Mesenchymal stem cell (in vitro differentiated cells and primary cell): Measurements from ENCODE around the gene CLCN4.

Experiments
- DNase-seq: peaks from one replicate; pipeline ENCODE4 v3.0.0-alpha.2; 2013
- H2AFZ ChIP-seq: one replicate; pipeline ENCODE4 v1.6.1; 2013; ENCODE audit warnings: low read depth, mild to moderate bottlenecking, control low read depth, inconsistent platforms, low read length, moderate library complexity
- H2AK5ac ChIP-seq: 2 replicates; pipeline ENCODE4 v1.6.1; 2013; ENCODE audit warnings: low read length, moderate library complexity, mild to moderate bottlenecking, inconsistent platforms; ENCODE audit not compliant: severe bottlenecking
- H2BK120ac ChIP-seq: one replicate; pipeline ENCODE4 v1.6.1; 2013; ENCODE audit warnings: low read depth, mild to moderate bottlenecking, inconsistent platforms, low read length, moderate library complexity
- H2BK12ac ChIP-seq, 2 experiments: one replicate each; pipeline ENCODE4 v1.6.1; 2013; ENCODE audit warnings: inconsistent platforms in 2 of 2, low read length in 2 of 2, mild to moderate bottlenecking in 2 of 2, moderate library complexity in 2 of 2, control low read depth in 1 of 2
- H2BK15ac ChIP-seq: one replicate; pipeline ENCODE4 v1.6.1; 2013; ENCODE audit warnings: mild to moderate bottlenecking, low read depth, inconsistent platforms; ENCODE audit not compliant: poor library complexity, severe bottlenecking
- H2BK5ac ChIP-seq: 2 replicates; pipeline ENCODE4 v1.6.1; 2013; ENCODE audit warnings: low read depth, mild to moderate bottlenecking, low read length, control low read depth, inconsistent platforms; ENCODE audit not compliant: poor library complexity, severe bottlenecking
- H3K14ac ChIP-seq, 2 experiments: one replicate each; pipeline ENCODE4 v1.6.1; 2013; ENCODE audit warnings: inconsistent platforms in 2 of 2, low read length in 2 of 2, control low read depth in 1 of 2, mild to moderate bottlenecking in 1 of 2, moderate library complexity in 1 of 2
- H3K18ac ChIP-seq, 2 experiments: one replicate each; pipeline ENCODE4 v1.6.1; 2013; ENCODE audit warnings: inconsistent platforms in 2 of 2, low read length in 2 of 2, control low read depth in 1 of 2, low read depth in 1 of 2, mild to moderate bottlenecking in 1 of 2
- H3K23ac ChIP-seq, 2 experiments: one replicate each; pipeline ENCODE4 v1.6.1; 2013; ENCODE audit warnings: inconsistent platforms in 2 of 2, low read length in 2 of 2, mild to moderate bottlenecking in 2 of 2, moderate library complexity in 2 of 2, control low read depth in 1 of 2
- H3K27ac ChIP-seq: 2 replicates; pipeline ENCODE4 v1.5.1; 2013; ENCODE audit warnings: mild to moderate bottlenecking, moderate library complexity, low read length, control low read depth, inconsistent platforms; ENCODE audit not compliant: poor library complexity, severe bottlenecking
- H3K27me3 ChIP-seq, 2 experiments: 2 replicates each; pipeline versions ENCODE4 v1.6.1 to v1.7.0; 2013; ENCODE audit warnings: low read length in 2 of 2, mild to moderate bottlenecking in 2 of 2, moderate library complexity in 2 of 2, control low read depth in 1 of 2, inconsistent platforms in 1 of 2; ENCODE audit not compliant: control insufficient read depth in 1 of 2, insufficient read depth in 1 of 2
- H3K36me3 ChIP-seq, 2 experiments: 2 replicates each; pipeline versions ENCODE4 v1.6.1 to v1.7.0; 2013; ENCODE audit warnings: low read length in 2 of 2, control low read depth in 1 of 2, inconsistent platforms in 1 of 2, low read depth in 1 of 2, mild to moderate bottlenecking in 1 of 2; ENCODE audit not compliant: insufficient read depth in 2 of 2, control insufficient read depth in 1 of 2
- H3K4ac ChIP-seq, 2 experiments: one replicate each; pipeline ENCODE4 v1.6.1; 2013; ENCODE audit warnings: inconsistent platforms in 2 of 2, low read length in 2 of 2, mild to moderate bottlenecking in 2 of 2, moderate library complexity in 2 of 2, control low read depth in 1 of 2, low read depth in 1 of 2
- H3K4me1 ChIP-seq: 2 replicates; pipeline ENCODE4 v1.6.1; 2013; ENCODE audit warnings: low read depth, low read length, control low read depth; ENCODE audit not compliant: control insufficient read depth, insufficient read depth
- H3K4me2 ChIP-seq: 2 replicates; pipeline ENCODE4 v1.6.1; 2013; ENCODE audit warnings: low read length, mild to moderate bottlenecking, inconsistent platforms; ENCODE audit not compliant: poor library complexity, severe bottlenecking
- H3K4me3 ChIP-seq, 2 experiments: 2 replicates each; pipeline versions ENCODE4 v1.5.1 to v1.7.0; 2013; ENCODE audit warnings: low read length in 2 of 2, mild to moderate bottlenecking in 2 of 2, control low read depth in 1 of 2, low read depth in 1 of 2; ENCODE audit not compliant: insufficient read depth in 1 of 2
- H3K79me1 ChIP-seq: replicated peaks from 2 replicates; pipeline ENCODE4 v1.6.1; 2013; ENCODE audit warnings: mild to moderate bottlenecking, control low read depth, low read length, inconsistent platforms; ENCODE audit not compliant: poor library complexity, severe bottlenecking
- H3K9ac ChIP-seq: 2 replicates; pipeline ENCODE4 v1.7.0; 2013; ENCODE audit warnings: mild to moderate bottlenecking, low read length, moderate library complexity
- H3K9me3 ChIP-seq: 2 replicates; pipeline ENCODE4 v1.7.0; 2013; ENCODE audit warnings: mild to moderate bottlenecking, low read length; ENCODE audit not compliant: control insufficient read depth
- H4K8ac ChIP-seq: one replicate; pipeline ENCODE4 v1.6.1; 2013; ENCODE audit warnings: inconsistent platforms, mild to moderate bottlenecking, low read length, moderate library complexity
- H4K91ac ChIP-seq: one replicate; pipeline ENCODE4 v1.6.1; 2013; ENCODE audit warnings: mild to moderate bottlenecking, low read length, inconsistent platforms
- WGBS: methylation state at CpG from one replicate; pipeline ENCODE4 v1.1.7; 2013; ENCODE audit warnings: mixed read lengths; 5-methylcytosine and 5-hydroxymethylcytosine counted together

The CLCN4 gene

DNA sequence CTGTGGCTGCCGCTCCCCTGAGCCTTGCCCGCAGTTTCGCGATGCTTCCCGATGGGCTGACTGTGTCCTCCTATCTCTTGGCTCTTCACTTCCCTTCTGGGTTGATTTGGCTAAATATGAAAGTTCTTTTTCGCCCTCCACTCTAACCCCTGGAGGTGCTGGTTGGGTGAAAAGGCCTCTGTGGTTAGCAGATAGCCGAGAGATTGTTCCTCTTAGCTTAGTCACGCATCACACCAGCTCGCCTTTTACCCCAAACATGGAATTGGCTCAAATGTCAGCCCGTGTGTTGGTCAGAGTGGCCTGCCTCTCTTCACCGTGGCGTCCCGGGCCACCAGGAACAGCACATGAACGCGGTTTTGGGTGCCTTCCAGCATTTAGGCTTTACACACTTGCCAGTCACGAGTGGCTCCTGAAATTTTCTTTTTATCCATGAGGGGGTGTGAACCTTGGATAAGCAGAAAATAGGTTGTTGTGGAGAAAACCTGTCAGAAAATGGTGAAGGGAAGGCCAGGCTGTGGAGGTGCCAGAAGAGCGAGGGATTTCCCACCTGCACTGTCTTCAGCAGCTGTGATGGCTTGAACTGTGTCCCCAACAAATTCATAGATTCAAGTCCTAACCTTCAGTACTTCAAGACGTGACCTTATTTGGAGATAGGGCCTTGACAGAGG lies 8.9 kb downstream of the CLCN4 start:
- Histone ChIP-seq H3K14ac (no peak overlapping the region), H3K79me1 (peaks cover 4% of the 10 kb centered on the region), H3K4me2 (no peak overlapping the region), H3K4me3 (no peak overlapping the region), H3K27me3 (peaks cover 0 to 3% of the 10 kb centered on the region in 2 experiments), H2BK15ac (no peak overlapping the region), H4K91ac (no peak overlapping the region), H3K9ac (no peak overlapping the region), H3K23ac (no peak overlapping the region), H2BK12ac (no peak overlapping the region), H2BK120ac (no peak overlapping the region), H3K18ac (no peak overlapping the region), H3K27ac (no peak overlapping the region), H2AFZ (no peak overlapping the region), H3K4ac (no peak overlapping the region), H3K9me3 (no peaks in the 10 kb centered on the region), H2AK5ac (no peak overlapping the region), H3K4me1 (no peaks in the 10 kb centered on the region), H2BK5ac (no peak overlapping the region), H3K36me3 (peaks cover 0 to 2% of the 10 kb centered on the region in 2 experiments), H4K8ac (no peak overlapping the region)
- WGBS: 98% methylated on average over 13 of the region's 18 CpGs
- DNase-seq: no peak

DNA sequence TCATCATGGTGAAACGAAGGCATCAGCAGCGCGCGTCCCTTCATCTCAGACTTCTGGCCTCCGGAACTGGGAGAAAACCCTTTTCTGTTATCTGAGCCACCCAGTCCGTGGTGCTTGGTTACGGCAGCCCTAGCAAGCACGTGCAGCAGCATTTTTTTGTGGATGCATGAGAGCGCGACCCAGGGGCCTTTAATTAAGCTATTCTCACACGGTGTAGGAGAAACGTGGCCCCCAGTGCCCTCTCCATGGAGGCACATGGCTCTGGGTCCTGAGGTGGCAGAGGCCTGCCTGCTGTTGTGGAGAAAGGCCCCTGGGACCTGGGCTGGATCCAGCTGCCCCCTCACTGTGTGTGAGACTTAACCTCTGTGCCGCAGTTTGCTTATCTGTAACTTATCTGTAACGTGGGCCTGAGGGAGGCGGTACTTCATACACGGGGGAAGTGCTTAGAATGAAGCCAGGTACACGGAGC lies 9.5 kb downstream of the CLCN4 start:
- H2BK12ac ChIP-seq: no peak overlapping the region
- H4K8ac ChIP-seq: no peak overlapping the region
- no peak overlapping the region for H3K4me3 ChIP-seq
- no peak for DNase-seq
- no peak overlapping the region for H2BK5ac ChIP-seq
- H3K18ac ChIP-seq: no peak overlapping the region
- H4K91ac ChIP-seq: no peak overlapping the region
- no peak overlapping the region for H3K4ac ChIP-seq
- peaks cover 0 to 3% of the 10 kb centered on the region in 2 experiments for H3K27me3 ChIP-seq
- H3K9me3 ChIP-seq: no peaks in the 10 kb centered on the region
- H3K14ac ChIP-seq: no peak overlapping the region
- peaks cover 4% of the 10 kb centered on the region for H3K79me1 ChIP-seq
- peaks cover 0 to 2% of the 10 kb centered on the region in 2 experiments for H3K36me3 ChIP-seq
- H3K9ac ChIP-seq: no peak overlapping the region
- 89% methylated on average over 12 of the region's 17 CpGs for WGBS
- no peak overlapping the region for H2AFZ ChIP-seq
- no peak overlapping the region for H3K23ac ChIP-seq
- H2AK5ac ChIP-seq: no peak overlapping the region
- H3K27ac ChIP-seq: no peak overlapping the region
- H3K4me2 ChIP-seq: no peak overlapping the region
- H3K4me1 ChIP-seq: no peaks in the 10 kb centered on the region
- no peak overlapping the region for H2BK120ac ChIP-seq
- no peak overlapping the region for H2BK15ac ChIP-seq

DNA sequence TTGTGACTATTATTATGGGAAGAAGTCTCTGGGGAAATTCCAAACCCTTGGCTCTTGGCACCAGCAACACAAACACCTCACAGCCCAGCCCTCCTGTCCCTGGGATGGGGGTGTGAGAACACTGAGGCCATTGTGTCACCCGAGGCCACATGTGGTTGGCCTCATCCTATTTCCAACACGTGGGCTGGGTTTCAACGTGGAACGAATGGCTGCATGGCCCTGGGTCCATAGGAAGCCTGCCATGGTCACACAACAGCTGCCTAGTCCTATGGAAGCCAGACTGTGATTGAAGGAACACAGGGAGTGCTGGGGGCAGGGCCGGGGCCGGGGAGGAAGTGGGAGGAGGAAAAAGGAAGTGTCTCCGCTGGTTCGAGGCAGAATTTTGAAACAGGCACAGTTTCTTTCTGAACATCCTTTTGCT lies 10.0 kb downstream of the CLCN4 start:
- H2AK5ac ChIP-seq: no peak overlapping the region
- no peak overlapping the region for H3K4me2 ChIP-seq
- WGBS: 73% methylated on average over 5 of the region's 8 CpGs
- H3K36me3 ChIP-seq: no peaks in the 10 kb centered on the region
- no peaks in the 10 kb centered on the region for H3K9me3 ChIP-seq
- no peak overlapping the region for H3K27ac ChIP-seq
- peaks cover 0 to 3% of the 10 kb centered on the region in 2 experiments for H3K27me3 ChIP-seq
- H3K18ac ChIP-seq: no peak overlapping the region
- no peak overlapping the region for H3K4ac ChIP-seq
- no peak overlapping the region for H2BK15ac ChIP-seq
- no peak overlapping the region for H4K8ac ChIP-seq
- no peak overlapping the region for H4K91ac ChIP-seq
- H2BK120ac ChIP-seq: no peak overlapping the region
- no peak overlapping the region for H2BK12ac ChIP-seq
- no peak overlapping the region for H3K23ac ChIP-seq
- no peaks in the 10 kb centered on the region for H3K4me1 ChIP-seq
- no peak for DNase-seq
- H3K14ac ChIP-seq: no peak overlapping the region
- no peak overlapping the region for H3K9ac ChIP-seq
- no peak overlapping the region for H2BK5ac ChIP-seq
- peaks cover 4% of the 10 kb centered on the region for H3K79me1 ChIP-seq
- no peak overlapping the region for H3K4me3 ChIP-seq
- H2AFZ ChIP-seq: no peak overlapping the region

DNA sequence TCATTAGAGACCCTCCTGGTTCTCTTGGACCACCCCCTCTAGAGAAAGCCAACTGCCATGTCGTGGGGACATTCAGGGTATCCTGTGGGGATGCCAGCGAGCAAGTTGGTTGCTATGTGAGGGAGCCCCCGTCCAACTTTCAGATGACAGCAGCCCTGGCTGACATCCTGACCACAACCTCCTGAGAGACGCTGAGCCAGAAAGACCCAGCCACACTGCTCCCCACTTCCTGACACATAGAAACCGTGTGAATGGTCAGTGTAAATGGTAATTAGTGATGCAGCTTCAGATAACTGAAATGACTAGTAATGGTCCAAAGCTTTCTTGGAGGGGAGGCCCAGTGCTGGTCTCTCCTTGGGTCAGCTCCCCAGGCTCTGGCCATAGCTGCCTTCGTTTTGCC lies 10.8 kb downstream of the CLCN4 start:
- peaks cover 0 to 3% of the 10 kb centered on the region in 2 experiments for H3K27me3 ChIP-seq
- no peak overlapping the region for H2BK5ac ChIP-seq
- H3K9me3 ChIP-seq: no peaks in the 10 kb centered on the region
- H3K27ac ChIP-seq: no peak overlapping the region
- peaks cover 4% of the 10 kb centered on the region for H3K79me1 ChIP-seq
- H2BK120ac ChIP-seq: no peak overlapping the region
- no peak overlapping the region for H3K4ac ChIP-seq
- H2BK15ac ChIP-seq: no peak overlapping the region
- no peak overlapping the region for H4K8ac ChIP-seq
- no peak overlapping the region for H2AFZ ChIP-seq
- no CpG with 5 or more reads among the region's 6 CpGs for WGBS
- no peak overlapping the region for H2AK5ac ChIP-seq
- no peak overlapping the region for H4K91ac ChIP-seq
- no peak overlapping the region for H3K9ac ChIP-seq
- H3K4me2 ChIP-seq: no peak overlapping the region
- no peaks in the 10 kb centered on the region for H3K36me3 ChIP-seq
- H2BK12ac ChIP-seq: no peak overlapping the region
- H3K18ac ChIP-seq: no peak overlapping the region
- H3K23ac ChIP-seq: no peak overlapping the region
- no peak overlapping the region for H3K14ac ChIP-seq
- no peak for DNase-seq
- no peaks in the 10 kb centered on the region for H3K4me1 ChIP-seq
- H3K4me3 ChIP-seq: no peak overlapping the region
